H9 (cell line): ENCODE results near the gene TTYH2. TPM values are rescaled to one million over a fixed set of nuclear protein-coding genes. Genes with fewer than 3 reads are reported as not detected.
A peak's percentile ranks its signal among the peaks of the same experiment; 100 is the strongest.

Source experiments
- DNase-seq: peaks from one replicate; pipeline ENCODE4 v3.0.0-alpha.2; 2017
- H2AFZ ChIP-seq: one replicate; pipeline ENCODE4 v1.6.1; 2013; ENCODE audit warnings: mild to moderate bottlenecking, low read length, control low read depth, moderate library complexity
- H2AK5ac ChIP-seq: 2 replicates; pipeline ENCODE4 v1.6.1; 2013; ENCODE audit warnings: low read length, control low read depth, mixed read lengths; ENCODE audit not compliant: insufficient read length
- H2BK120ac ChIP-seq: one replicate; pipeline ENCODE4 v1.6.1; 2013; ENCODE audit warnings: low read depth, mild to moderate bottlenecking, low read length, control low read depth, inconsistent platforms; ENCODE audit not compliant: poor library complexity, severe bottlenecking
- H2BK12ac ChIP-seq: 2 replicates; pipeline ENCODE4 v1.6.1; 2013; ENCODE audit warnings: low read length, control low read depth, mixed read lengths, low read depth; ENCODE audit not compliant: insufficient read length
- H2BK15ac ChIP-seq: 2 replicates; pipeline ENCODE4 v1.6.1; 2013; ENCODE audit warnings: low read depth, low read length, control low read depth
- H2BK20ac ChIP-seq: one replicate; pipeline ENCODE4 v1.6.1; 2013; ENCODE audit warnings: low read depth, mild to moderate bottlenecking, low read length, control low read depth, inconsistent platforms; ENCODE audit not compliant: poor library complexity, severe bottlenecking
- H2BK5ac ChIP-seq: 2 replicates; pipeline ENCODE4 v1.6.1; 2013; ENCODE audit warnings: low read length, control low read depth, mixed read lengths; ENCODE audit not compliant: insufficient read length
- H3K14ac ChIP-seq: 2 replicates; pipeline ENCODE4 v1.6.1; 2013; ENCODE audit warnings: low read length, control low read depth; ENCODE audit not compliant: insufficient read depth
- H3K18ac ChIP-seq: 2 replicates; pipeline ENCODE4 v1.6.1; 2013; ENCODE audit warnings: low read depth, mild to moderate bottlenecking, mixed read lengths, low read length, control low read depth; ENCODE audit not compliant: insufficient read length
- H3K23ac ChIP-seq: 2 replicates; pipeline ENCODE4 v1.6.1; 2013; ENCODE audit warnings: low read length, control low read depth, mixed read lengths, low read depth; ENCODE audit not compliant: insufficient read length
- H3K23me2 ChIP-seq: 2 replicates; pipeline ENCODE4 v1.6.1; 2013; ENCODE audit warnings: low read depth, mild to moderate bottlenecking, mixed read lengths, low read length, control low read depth; ENCODE audit not compliant: insufficient read length, poor library complexity, severe bottlenecking
- H3K27ac ChIP-seq: 2 replicates; pipeline ENCODE4 v1.5.1; 2013; ENCODE audit warnings: low read length, control low read depth, mixed read lengths, low read depth; ENCODE audit not compliant: insufficient read length
- H3K27me3 ChIP-seq: 2 replicates; pipeline ENCODE4 v1.6.1; 2013; ENCODE audit warnings: low read length, control low read depth, inconsistent platforms; ENCODE audit not compliant: insufficient read depth
- H3K4ac ChIP-seq: 2 replicates; pipeline ENCODE4 v1.6.1; 2013; ENCODE audit warnings: low read depth, mild to moderate bottlenecking, control low read depth, inconsistent platforms, low read length, moderate library complexity
- H3K4me1 ChIP-seq: 2 replicates; pipeline ENCODE4 v1.6.1; 2013; ENCODE audit warnings: low read length, control low read depth, inconsistent platforms; ENCODE audit not compliant: insufficient read depth
- H3K4me2 ChIP-seq: 2 replicates; pipeline ENCODE4 v1.6.1; 2013; ENCODE audit warnings: low read length, control low read depth, mixed read lengths; ENCODE audit not compliant: insufficient read length, insufficient read depth
- H3K56ac ChIP-seq: 2 replicates; pipeline ENCODE4 v1.6.1; 2013; ENCODE audit warnings: low read depth, mild to moderate bottlenecking, mixed read lengths, low read length, control low read depth; ENCODE audit not compliant: insufficient read length
- H3K79me1 ChIP-seq: 2 replicates; pipeline ENCODE4 v1.6.1; 2013; ENCODE audit warnings: low read depth, mild to moderate bottlenecking, moderate library complexity, low read length, control low read depth, inconsistent platforms; ENCODE audit not compliant: insufficient read depth, poor library complexity, severe bottlenecking
- H3K79me2 ChIP-seq: 2 replicates; pipeline ENCODE4 v1.6.1; 2013; ENCODE audit warnings: low read length, control low read depth, inconsistent platforms; ENCODE audit not compliant: insufficient read depth
- H3K9ac ChIP-seq: 2 replicates; pipeline ENCODE4 v1.6.1; 2013; ENCODE audit warnings: low read length, control low read depth, mixed read lengths; ENCODE audit not compliant: insufficient read length; ENCODE audit errors: extremely low read depth
- H3K9me3 ChIP-seq: one replicate; pipeline ENCODE4 v1.6.1; 2013; ENCODE audit warnings: low read depth, low read length, inconsistent platforms; ENCODE audit not compliant: control insufficient read depth
- H3T11ph ChIP-seq: one replicate; pipeline ENCODE4 v1.6.1; 2013; ENCODE audit warnings: mild to moderate bottlenecking, low read length, control low read depth, inconsistent platforms
- H4K20me1 ChIP-seq: one replicate; pipeline ENCODE4 v1.6.1; 2013; ENCODE audit not compliant: control insufficient read depth, insufficient read length, insufficient read depth
- H4K5ac ChIP-seq: 2 replicates; pipeline ENCODE4 v1.6.1; 2013; ENCODE audit warnings: low read depth, mild to moderate bottlenecking, mixed read lengths, low read length, control low read depth; ENCODE audit not compliant: insufficient read length
- H4K8ac ChIP-seq: replicated peaks from 2 replicates; pipeline ENCODE4 v1.6.1; 2013; ENCODE audit warnings: low read length, control low read depth, mixed read lengths, low read depth; ENCODE audit not compliant: insufficient read length
- H4K91ac ChIP-seq: 2 replicates; pipeline ENCODE4 v1.6.1; 2013; ENCODE audit warnings: low read depth, mild to moderate bottlenecking, moderate library complexity, mixed read lengths, low read length, control low read depth; ENCODE audit not compliant: insufficient read length
- H3K27ac Mint-ChIP-seq, 3 experiments: 2 replicates in 2 of 3; 3 replicates in 1 of 3; pipeline ENCODE4 v1.8.0; 2020 to 2021; ENCODE audit warnings: mixed read lengths in 3 of 3, mild to moderate bottlenecking in 1 of 3, moderate library complexity in 1 of 3
- H3K27me3 Mint-ChIP-seq: 2 replicates; pipeline ENCODE4 v1.8.0; 2021; ENCODE audit warnings: low read depth, mild to moderate bottlenecking, moderate library complexity, mixed read lengths
- H3K36me3 Mint-ChIP-seq, 3 experiments: 2 replicates in 2 of 3; 3 replicates in 1 of 3; pipeline ENCODE4 v1.8.0; 2020 to 2021; ENCODE audit warnings: low read depth in 3 of 3, mixed read lengths in 3 of 3; ENCODE audit not compliant: insufficient read depth in 1 of 3
- H3K4me1 Mint-ChIP-seq, 2 experiments: 2 replicates each; pipeline ENCODE4 v1.8.0; 2020; ENCODE audit warnings: mixed read lengths in 2 of 2
- H3K4me3 Mint-ChIP-seq, 2 experiments: 2 replicates in 1 of 2; 3 replicates in 1 of 2; pipeline ENCODE4 v1.8.0; 2020 to 2021; ENCODE audit warnings: mild to moderate bottlenecking in 2 of 2, mixed read lengths in 2 of 2, moderate library complexity in 1 of 2
- H3K9me3 Mint-ChIP-seq, 2 experiments: 2 replicates in 1 of 2; 3 replicates in 1 of 2; pipeline ENCODE4 v1.8.0; 2020; ENCODE audit warnings: mild to moderate bottlenecking in 2 of 2, mixed read lengths in 2 of 2, moderate library complexity in 1 of 2
- WGBS: extraction: QIAGEN DNeasy Blood & Tissue Kit; methylation state at CpG from one replicate; pipeline ENCODE4 v1.1.7; 2013; ENCODE audit warnings: missing lambda C conversion rate, low lambda C conversion rate, mixed read lengths; ENCODE audit not compliant: insufficient read length; ENCODE audit errors: extremely low coverage; 5-methylcytosine and 5-hydroxymethylcytosine counted together
- total RNA-seq: library from RNA; stranded (reverse); gene quantifications from 2 replicates; pipeline ENCODE4 v1.2.1, GENCODE V29; 2021
- TF ChIP-seq, protein P1 (sequence below): fragments of 200-600 bp; sonication (generic); conservative IDR thresholded peaks from 3 replicates; pipeline ENCODE4 v1.8.0; 2021; ENCODE audit warnings: antibody characterized with exemption, mild to moderate bottlenecking

TTYH2 gene
- total RNA-seq, 1 experiment from 2014 or later = 1.6 TPM

GRCh38 chr17:74222399-74222798 is 9.0 kb downstream of the TTYH2 start:
- no peak overlapping the region for H2AFZ ChIP-seq
- H3K36me3 Mint-ChIP-seq = no peaks in the 10 kb centered on the region

More at GRCh38 chr17:74222399-74222798, 9.0 kb downstream of the TTYH2 start:
- no peak for DNase-seq
- WGBS = no CpG with 5 or more reads among the region's 13 CpGs
- H3K27ac ChIP-seq = no peak overlapping the region
- H3K79me1 ChIP-seq = no peaks in the 10 kb centered on the region
- H3K27me3 ChIP-seq = no peaks in the 10 kb centered on the region
- no peak overlapping the region for H2BK120ac ChIP-seq
- no peak overlapping the region for H3K18ac ChIP-seq
- no peaks in the 10 kb centered on the region for H3K9me3 Mint-ChIP-seq
- H3K79me2 ChIP-seq = no peaks in the 10 kb centered on the region
- H4K91ac ChIP-seq = no peak overlapping the region
- no peak overlapping the region for H3T11ph ChIP-seq
- no peaks in the 10 kb centered on the region for H4K20me1 ChIP-seq
- H3K4me1 ChIP-seq = no peaks in the 10 kb centered on the region
- H3K4me3 Mint-ChIP-seq = no peak overlapping the region
- no peak overlapping the region for H2AK5ac ChIP-seq
- H3K4me2 ChIP-seq = no peak overlapping the region
- no peak overlapping the region for H4K8ac ChIP-seq
- peak overlapping the region in 1 of 3 experiments; percentile 90; a peak in 1 of 7 replicates for H3K27ac Mint-ChIP-seq
- TF ChIP-seq, protein P1, sequence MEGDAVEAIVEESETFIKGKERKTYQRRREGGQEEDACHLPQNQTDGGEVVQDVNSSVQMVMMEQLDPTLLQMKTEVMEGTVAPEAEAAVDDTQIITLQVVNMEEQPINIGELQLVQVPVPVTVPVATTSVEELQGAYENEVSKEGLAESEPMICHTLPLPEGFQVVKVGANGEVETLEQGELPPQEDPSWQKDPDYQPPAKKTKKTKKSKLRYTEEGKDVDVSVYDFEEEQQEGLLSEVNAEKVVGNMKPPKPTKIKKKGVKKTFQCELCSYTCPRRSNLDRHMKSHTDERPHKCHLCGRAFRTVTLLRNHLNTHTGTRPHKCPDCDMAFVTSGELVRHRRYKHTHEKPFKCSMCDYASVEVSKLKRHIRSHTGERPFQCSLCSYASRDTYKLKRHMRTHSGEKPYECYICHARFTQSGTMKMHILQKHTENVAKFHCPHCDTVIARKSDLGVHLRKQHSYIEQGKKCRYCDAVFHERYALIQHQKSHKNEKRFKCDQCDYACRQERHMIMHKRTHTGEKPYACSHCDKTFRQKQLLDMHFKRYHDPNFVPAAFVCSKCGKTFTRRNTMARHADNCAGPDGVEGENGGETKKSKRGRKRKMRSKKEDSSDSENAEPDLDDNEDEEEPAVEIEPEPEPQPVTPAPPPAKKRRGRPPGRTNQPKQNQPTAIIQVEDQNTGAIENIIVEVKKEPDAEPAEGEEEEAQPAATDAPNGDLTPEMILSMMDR = no peak
- H3K9me3 ChIP-seq = no peaks in the 10 kb centered on the region
- H3K4me1 Mint-ChIP-seq = peaks cover 8 to 11% of the 10 kb centered on the region in 2 experiments
- no peak overlapping the region for H2BK5ac ChIP-seq
- H3K23ac ChIP-seq = no peak overlapping the region
- H3K27me3 Mint-ChIP-seq = peaks cover 2% of the 10 kb centered on the region
- no peak overlapping the region for H2BK20ac ChIP-seq
- no peak overlapping the region for H3K14ac ChIP-seq
- no peak overlapping the region for H2BK15ac ChIP-seq
- H3K4ac ChIP-seq = no peak overlapping the region
- no peak overlapping the region for H3K9ac ChIP-seq
- no peaks in the 10 kb centered on the region for H3K23me2 ChIP-seq
- H3K56ac ChIP-seq = no peak overlapping the region
- H4K5ac ChIP-seq = no peak overlapping the region
- H2BK12ac ChIP-seq = no peak overlapping the region
